Measurements from ENCODE around the gene LRP1.

DNA sequence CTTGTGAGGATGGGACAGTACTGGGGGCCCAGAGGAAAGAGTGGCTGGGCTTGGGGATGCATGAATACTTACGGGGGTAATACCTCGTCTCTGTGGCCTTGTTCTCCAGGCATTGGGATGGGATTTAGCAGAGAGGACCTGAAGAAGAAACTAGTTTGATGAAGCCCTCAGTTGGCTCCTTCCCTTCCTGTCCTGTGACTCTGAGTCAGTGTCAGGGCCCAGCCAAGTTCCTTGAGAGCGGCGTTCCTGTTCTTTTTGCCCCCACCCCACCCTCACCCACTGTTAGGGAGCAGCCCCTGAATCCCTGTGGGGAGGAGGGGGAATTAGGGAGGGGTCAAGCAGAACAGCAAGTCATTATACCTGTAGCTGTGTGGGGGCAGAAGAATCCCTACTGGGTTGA is 24.4 kb downstream of the LRP1 start:
- TF ChIP-seq POLR2A (IDR thresholded peaks at IDR 0.05) (no peak), POLR2AphosphoS5 (IDR thresholded peaks at IDR 0.05) (no peak)
- TF ChIP-seq, protein P1, sequence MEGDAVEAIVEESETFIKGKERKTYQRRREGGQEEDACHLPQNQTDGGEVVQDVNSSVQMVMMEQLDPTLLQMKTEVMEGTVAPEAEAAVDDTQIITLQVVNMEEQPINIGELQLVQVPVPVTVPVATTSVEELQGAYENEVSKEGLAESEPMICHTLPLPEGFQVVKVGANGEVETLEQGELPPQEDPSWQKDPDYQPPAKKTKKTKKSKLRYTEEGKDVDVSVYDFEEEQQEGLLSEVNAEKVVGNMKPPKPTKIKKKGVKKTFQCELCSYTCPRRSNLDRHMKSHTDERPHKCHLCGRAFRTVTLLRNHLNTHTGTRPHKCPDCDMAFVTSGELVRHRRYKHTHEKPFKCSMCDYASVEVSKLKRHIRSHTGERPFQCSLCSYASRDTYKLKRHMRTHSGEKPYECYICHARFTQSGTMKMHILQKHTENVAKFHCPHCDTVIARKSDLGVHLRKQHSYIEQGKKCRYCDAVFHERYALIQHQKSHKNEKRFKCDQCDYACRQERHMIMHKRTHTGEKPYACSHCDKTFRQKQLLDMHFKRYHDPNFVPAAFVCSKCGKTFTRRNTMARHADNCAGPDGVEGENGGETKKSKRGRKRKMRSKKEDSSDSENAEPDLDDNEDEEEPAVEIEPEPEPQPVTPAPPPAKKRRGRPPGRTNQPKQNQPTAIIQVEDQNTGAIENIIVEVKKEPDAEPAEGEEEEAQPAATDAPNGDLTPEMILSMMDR (IDR thresholded peaks at IDR 0.05): no peak
